Effector CD4-positive, alpha-beta T cell (primary cell): Measurements from ENCODE around the gene SPAG16.
"Not testable (repeated sequence)": the region's sequence is repeated elsewhere in the genome, so short reads cannot be mapped to it uniquely, and the experiment has no call there.

Experiments used
- DNase-seq: peaks from one replicate; pipeline ENCODE4 v3.0.0-alpha.2; 2020

SPAG16 gene

DNA sequence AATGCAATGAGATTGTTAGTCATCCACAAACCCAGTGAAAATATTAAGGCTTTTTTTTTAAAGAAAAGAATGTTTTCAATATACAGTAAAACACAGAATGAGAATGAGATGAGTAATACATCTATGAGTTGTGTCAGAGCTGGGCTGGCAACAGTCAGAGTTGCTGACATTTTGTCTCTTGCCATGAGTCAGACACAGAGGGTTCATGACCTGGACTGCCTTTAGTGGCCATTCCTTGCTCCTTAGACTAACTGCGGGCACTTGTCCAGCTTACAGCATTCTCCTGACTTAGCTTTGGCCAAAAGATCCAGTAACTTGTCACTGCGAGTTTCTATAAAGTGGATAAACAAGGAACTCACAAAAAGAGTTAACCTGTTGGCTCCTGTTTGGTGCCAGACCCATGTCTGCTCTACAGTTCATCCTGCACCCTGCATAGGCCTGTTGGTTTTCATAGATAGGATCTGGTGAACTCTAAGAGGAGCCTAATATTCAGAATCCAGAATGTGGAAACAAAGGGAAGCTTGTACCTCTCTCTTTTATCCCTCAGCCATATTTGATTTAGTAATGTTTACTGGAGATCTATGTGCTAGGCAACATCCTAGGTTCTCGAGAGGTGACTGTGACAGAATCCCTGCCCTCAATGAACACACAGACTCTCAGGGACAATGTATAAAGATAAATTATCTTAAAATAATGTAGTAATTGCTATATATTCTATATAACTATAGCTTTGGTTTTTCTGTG is 735.1 kb downstream of the SPAG16 start:
- no peak for DNase-seq

DNA sequence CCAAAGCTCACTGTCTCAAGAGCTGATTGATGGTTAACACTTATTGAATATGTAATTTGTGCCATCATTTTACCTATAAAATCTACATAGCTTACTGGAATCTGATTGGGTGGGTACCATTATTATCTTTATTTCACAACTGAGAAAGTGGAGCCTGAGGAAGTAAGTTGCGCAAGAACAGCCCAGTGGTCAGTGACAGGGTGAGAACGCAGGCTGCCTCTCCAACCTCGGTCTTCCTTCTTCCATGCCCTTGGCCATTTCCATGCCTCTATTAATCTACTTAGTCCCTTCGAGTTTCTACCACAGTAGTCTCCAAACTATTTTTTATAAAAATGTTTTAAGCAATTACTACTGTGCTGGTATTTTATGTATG is 735.7 kb downstream of the SPAG16 start:
- DNase-seq, result no peak

DNA sequence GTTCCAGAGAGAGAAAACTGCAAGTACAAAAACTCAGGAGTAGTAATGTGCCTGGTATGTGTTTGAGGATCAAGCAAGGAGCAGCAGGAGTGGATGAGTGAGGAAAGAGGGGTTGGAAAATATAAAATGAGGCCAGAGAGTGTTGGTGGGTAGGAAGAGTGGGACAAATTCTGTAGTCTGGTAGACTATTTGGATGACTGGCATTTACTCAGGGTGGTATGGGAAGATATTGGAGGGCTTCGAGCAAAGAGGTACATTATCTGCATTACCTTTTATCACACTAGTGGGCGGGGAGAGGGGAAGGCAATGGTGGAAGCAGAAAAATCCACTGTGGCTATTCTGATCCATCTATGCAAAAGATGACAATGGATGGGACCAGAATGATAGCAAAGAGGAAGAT is 744.9 kb downstream of the SPAG16 start:
- DNase-seq, result no peak

DNA sequence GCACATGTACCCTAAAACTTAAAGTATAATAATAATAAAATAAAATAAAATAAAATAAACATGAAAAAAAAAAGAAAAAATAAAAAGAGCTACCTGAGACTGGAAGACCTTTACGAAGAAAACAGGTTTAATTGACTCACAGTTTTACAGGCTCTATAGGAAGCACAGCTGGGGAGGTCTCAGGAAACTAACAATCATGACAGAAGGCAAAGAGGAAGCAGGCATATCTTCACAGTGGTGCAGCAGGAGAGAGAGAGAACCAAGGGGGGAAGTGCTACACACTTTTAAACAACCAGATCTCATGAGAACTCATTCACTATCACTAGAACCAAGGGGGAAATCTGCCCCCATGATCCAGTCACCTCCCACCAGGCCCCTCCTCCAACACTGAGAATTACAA is 747.3 kb downstream of the SPAG16 start:
- DNase-seq, result no peak

DNA sequence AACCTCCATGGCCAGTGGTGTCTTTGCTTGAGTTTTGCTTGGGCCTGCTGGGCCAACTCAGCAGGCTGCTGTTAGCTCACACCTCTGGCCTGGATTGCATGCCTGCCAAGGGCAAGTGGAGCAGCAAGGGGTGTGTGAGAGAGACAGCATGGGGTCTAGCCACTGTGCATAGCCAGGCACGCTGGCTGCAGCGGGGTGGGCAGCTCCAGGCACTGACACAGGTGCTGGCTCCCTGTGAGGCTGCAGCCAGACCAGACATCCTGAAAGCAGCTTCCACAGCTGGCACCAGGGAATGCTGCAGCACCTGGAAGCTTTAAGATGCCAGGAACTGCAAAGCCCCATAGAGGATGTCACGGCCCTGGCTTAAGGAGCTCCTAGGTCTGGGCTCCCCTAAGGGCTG is 750.2 kb downstream of the SPAG16 start:
- DNase-seq, result no peak

DNA sequence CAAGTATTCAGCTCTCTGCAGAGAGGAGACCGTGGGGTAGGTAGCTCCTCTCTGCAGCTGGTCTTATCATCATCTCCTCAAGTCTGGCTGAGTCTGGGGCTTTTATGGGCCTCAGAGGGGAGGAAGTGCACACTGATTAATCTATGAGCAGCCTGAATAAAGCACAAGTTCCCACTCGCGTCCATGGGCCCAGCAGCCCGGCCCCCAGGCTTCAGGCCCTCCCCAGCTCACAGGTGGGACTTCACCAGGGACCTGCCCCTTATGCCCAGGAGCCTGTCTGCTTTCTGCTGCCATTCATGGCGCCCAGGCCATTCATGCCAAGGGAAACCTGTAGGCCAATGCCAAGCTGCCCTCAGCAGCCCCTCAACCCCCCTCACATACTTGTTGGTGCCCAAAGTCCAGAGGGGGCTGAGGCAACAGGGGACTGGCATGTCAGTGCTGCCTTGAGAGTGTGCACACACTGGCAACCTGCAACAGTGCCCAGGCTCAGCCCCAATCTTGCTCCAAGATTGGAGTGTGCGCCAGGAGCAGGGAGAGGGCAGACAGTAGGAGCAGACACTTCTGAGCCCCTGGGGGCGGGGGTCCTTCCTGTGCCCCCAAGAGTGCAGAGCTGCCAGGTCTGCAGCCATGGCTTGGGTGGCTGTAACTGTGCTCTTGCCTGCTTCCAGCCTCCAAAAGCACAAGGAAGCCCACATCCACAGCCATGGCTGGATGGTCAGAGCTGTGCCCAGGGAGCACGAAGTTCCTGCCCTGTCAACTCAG is 751.0 kb downstream of the SPAG16 start:
- no peak for DNase-seq

DNA sequence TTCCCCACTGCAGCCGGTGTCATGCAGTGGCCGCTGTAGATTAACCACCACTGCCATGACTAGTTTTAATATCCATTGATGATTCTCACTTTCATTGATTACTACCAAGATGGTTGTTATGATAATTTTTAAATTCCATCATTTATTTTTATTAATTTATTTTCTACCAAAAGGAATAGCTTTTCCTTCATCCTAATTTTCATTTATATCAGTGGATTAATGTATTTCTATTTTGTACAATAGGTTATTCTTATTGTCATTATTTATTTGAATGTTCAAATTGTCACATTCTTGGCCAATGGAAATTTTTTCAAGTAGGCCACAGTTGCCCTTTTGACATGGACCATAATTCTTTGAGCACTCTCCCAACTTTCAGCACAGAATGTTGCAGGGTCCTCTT is 751.7 kb downstream of the SPAG16 start:
- DNase-seq, result no peak

DNA sequence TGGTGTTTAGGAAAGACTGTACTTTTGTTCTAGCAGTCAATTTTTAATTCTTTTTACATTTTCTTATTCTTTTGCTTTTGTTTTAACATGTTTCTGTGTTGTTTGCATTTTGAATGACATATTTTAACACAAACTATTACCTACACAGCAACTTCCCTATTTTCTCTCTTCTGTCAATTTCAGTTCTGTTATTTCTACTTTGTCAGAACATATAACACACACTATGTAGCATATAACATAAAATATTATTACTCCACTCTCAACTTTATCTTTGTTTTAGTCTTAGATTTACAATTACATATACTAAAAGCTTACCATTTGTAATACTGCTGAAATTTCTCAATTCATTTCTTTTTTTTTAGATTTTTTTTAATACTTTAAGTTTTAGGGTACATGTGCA is 753.9 kb downstream of the SPAG16 start:
- no peak for DNase-seq

DNA sequence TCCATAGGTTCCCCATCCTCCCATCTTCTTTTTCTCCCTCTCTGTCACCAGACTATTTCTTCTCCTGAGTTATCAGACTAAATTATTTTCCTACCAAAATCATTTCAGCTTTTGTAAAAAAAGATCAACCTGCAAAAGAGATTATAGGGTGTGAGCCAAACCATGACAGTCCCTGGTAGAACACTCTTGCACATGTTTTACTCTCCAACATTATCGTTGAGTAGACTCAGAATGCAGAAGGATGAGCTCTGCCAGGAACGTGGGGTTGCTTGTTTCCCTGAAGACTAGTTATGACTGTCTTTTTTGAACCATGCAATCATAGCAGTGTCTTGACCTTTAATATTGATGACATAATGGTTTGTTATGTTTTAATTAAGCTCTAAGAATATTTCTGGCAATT is 766.5 kb downstream of the SPAG16 start:
- DNase-seq, result no peak

DNA sequence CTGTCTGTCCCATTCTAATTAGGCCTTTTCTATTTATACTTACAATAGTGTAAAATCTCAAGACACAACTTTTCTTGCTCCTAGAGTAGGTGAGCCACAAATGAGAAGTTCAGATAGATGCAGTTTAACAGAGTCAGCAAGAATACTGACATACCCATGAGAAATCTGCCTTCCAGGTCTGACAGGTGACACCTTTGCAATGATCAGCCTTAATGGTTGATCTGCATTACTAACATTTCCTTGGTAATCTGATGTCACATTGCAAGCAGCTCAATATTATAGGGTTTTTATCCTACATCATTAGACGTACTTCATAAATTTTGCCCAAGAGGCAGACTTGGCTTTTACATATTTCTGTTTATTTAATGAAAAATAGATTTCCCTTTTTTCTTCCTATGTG is 767.3 kb downstream of the SPAG16 start:
- DNase-seq, result no peak

DNA sequence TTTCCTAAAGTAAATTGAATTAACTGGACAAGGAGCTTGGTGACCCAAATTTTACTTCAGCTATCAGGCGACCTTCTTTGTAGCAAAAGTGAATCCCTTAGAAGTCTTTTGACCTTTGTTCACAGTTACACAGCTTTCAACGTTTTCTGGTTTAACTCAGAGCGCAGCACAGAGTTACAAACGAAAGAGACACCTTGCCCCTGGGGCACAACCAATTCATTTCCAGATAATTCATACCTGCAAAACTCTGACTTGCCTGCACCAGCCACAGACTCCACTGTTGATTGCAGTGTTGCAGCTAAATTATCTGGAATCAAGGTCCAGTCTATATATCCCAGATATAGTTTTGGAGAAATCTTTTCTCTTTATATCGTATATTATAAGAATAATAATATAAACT is 768.0 kb downstream of the SPAG16 start:
- no peak for DNase-seq

DNA sequence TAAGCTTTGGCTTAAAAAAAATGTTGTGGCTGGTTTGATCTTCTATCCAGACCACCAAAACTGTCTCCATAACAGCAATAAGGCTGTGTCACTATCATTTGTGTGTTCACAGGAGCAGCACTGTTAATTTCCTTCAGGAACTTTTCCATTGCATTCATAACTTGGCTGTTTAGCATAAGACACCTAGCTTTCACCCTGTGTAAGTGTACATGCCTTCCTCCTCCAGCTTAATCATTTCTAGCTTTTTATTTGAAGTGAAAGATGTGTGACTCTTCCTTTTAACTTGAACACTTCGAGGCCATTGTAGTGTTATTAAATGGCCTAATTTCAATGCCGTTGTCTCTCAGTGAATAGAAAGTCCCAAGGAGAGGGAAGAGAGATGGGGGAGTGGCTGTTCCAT is 773.7 kb downstream of the SPAG16 start:
- DNase-seq, result no peak

DNA sequence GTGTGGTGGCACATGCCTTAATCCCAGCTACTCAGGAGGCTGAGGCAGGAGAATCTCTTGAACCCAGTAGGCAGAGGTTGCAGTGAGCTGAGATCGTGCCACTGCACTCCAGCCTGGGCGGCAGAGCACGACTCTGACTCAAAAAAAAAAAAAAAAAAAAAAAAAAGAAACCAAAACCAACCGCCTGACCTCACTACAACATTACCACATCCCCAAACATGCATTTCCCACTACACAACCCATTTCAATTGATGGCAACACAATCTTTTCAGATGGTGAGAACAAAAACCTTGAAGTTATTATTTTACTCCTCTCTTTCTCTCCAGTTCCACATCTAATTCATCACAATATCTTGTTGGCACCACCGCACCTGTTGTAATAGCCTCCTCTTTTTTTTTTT is 778.0 kb downstream of the SPAG16 start:
- DNase-seq, result not testable (repeated sequence)

DNA sequence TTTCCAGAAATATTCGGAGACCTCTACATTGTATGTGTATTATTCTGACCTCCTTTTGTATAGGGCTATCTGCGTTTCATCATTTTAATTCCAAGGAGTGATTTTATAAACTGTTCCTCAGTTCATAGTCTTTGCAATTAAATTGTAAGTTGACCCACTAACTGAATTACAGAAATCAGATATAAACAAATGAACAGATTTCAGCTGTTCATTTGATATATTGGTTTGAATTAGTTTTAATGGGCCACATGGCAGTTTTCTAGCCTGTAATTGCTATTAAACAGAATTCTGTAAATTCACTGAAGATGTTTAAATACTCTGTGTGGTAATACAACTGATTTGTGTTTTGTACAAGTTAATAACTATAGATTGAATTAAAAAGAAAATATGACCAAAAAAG is 780.2 kb downstream of the SPAG16 start:
- DNase-seq, result no peak

DNA sequence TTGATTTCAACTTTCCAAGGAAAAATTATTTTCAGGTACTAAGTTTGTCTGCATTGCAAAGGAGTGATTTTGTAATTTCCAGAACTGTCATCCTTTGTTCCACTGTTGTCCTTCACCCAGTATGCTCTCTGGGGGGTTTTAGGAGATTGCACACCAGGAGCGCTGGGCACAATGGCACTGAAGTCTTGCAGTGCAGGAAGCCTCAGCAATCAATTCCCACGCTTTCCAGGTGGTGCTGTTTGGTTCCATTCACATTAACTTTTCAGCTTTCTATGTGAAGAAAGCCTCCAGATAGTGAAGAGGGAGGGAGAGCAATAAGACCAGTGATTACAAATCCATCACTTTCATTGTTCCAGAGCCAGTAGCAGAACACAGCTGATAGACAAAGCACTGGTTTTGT is 782.6 kb downstream of the SPAG16 start:
- DNase-seq, result no peak

DNA sequence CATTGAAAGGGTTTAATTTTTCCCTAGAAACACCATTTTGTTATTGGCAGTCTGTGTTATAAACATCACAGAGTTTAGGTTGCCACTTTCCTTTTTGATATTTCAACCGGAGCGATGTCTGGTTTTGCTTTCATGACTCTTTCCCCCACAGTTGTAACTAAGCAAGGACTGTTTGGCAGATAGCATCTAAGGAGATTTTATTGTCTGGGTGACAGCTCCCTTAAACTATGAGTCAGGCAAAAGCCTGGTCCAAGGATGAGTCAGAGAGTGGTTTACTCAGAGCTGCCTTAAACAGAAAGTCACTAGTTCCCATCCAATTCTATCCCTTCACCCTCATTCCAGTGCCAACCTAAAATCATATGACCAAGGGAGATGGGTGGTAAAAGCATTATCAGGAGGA is 785.0 kb downstream of the SPAG16 start:
- no peak for DNase-seq

DNA sequence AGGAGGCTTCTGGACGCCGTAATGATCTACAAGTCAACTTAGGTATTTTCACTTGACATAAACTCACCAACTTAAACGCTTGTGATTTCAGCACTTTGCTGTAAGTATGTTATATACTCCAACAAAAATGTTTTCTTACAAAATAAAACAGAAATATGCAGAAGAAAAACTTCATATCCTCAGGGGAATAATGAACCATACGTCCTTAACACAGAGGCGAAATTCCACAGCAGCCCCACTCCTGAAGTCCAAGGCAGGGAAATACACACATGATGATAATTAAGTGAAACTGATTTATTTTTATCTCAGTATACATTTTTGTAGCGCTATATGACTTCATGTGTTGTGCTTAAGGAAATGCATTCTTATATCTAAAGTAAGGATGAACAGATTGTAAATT is 791.2 kb downstream of the SPAG16 start:
- DNase-seq, result no peak

DNA sequence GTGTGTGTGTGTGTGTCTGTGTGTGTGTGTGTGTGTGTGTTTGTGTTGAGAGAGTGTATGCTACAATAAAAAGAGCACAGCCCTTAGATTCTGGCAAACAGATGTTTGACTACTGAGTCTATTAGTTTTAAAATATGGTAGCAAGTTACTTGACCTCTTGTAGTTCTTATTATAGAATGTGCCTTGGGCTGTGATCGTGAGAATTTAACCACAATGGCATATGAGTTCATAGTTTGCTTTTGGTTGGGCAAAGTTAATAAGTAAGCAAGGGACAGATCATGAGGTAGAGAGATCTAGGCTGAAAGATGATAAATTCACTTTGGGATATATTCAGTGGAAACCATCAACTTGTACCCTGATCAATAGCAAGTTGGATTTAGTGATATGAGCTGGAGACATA is 792.3 kb downstream of the SPAG16 start:
- DNase-seq, result no peak

DNA sequence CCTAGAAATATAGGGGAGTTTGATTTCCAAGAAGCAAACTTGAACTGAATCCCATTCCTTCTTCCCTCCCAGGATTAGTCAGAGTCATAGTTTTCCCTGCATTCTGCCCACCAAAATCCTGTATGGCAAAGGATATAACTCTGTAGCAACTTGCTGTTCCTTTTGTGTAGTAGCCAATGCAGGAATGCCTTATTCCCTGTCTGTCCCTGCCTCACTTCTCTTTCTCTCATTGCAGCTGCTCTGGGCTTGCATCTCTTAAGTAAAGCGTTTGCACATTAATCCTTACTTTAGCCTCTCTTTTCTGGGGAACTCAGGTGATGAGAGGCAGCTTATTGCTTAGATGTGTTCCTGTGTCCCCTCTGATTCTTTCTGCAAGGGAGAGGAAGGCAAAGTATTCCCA is 793.5 kb downstream of the SPAG16 start:
- no peak for DNase-seq

DNA sequence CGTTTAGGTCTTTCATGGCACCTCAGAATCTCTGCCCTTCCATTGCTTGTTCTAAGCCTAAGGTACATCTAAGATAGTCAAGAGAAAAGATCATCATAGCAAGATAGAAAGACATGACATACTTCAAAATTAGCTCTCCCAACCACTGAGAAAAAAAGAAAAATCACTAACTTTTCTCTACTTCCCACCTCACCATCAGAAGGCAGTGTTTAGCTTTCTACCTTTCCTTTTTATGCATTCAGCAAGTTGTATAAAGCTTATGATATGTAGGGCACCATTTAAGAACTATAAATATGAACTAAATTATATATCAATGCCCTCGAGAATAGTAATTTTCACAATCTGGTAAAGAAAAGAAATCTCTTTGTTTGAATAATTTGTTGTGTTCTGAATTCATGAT is 794.8 kb downstream of the SPAG16 start:
- DNase-seq, result no peak

DNA sequence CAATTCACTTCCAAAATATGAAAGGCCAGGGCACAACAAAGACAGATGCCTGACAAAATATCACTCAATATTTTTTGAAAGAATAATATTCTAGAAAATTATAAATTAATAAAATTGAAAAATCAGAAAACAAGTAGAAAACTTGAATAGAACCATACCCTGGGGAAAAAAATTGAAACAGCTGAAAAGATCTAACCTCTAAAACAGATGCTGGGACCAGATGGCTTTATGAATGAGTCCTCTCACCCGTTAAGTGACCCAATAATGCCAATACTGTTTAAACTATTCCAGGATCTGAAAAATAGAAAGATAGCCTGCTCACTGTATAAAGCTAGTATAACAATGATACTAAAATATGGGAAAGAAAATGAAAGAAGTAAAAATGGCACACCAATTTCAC is 804.3 kb downstream of the SPAG16 start:
- no peak for DNase-seq

DNA sequence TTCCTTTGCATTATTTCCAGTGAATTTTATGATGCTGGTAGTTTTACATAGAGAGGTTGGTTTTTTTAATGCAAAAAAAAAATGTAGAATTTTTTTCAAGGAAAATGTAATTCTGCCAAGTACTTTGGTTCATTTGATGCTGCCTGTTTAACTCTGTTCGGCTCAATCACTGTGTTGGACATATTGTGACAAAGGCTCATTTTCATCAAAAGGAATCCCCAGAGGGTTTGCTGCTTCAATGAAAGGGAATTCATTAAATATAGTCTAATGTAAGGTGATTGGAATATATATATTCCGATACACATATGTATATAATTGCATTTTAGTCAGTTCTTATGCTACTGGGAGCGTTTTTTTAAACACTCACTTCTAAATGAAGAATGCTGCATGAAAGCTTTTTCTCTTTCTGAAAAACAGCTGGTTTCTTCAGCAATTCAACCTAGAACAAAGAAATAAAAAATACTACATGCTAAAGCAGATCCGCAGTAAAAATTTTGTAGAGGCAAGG is 812.0 kb downstream of the SPAG16 start:
- no peak for DNase-seq

DNA sequence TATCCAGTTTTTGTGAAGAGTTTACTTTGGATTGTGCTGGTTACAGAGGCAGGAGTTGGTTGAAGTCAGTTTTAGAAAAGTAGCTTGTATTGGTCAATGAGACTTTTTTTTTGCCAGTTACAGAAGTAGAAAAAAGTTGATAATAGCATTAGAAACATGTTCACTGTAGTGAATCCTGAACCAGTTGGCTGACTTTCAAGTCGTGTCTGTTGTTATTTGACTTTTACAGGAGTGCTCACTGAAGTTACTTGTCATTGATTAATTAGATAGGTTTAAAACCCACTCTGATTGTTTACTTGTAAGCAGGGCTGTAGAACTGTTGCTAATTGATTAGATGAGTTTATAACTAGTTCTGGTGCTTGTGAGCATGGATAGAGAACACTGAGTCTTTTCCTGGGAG is 814.5 kb downstream of the SPAG16 start:
- no peak for DNase-seq

DNA sequence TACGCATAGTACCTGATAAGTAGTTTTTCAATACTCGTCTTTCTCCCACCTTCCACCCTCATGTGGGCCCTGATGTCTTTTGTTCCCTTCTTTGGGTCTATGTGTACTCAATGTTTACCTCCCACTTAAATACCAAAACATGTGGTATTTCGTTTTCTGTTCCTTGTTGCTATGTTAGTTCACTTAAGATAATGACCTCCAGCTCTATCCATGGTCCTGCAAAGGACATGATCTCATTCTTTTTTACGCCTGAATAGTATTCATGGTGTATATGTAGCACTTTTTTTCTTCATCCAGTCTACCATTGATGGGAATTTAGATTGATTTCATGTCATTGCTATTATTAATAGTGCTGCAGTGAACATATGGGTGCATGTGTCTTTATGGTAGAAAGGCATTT is 816.2 kb downstream of the SPAG16 start:
- no peak for DNase-seq
